Neural cell (in vitro differentiated cells): ENCODE results near the gene IGFBP2. TPM values are rescaled to one million over a fixed set of nuclear protein-coding genes. Genes with fewer than 3 reads are reported as not detected.

Experiments
- H2AFZ ChIP-seq: fragments of 200-600, 300-800 bp; sonication (generic), shearing (Covaris generic); 2 replicates; pipeline ENCODE4 v1.6.0; 2014; ENCODE audit warnings: low read depth, mild to moderate bottlenecking, antibody characterized with exemption, low read length, moderate library complexity
- H3F3A ChIP-seq: fragments of 200-600 bp; shearing (Covaris generic); 2 replicates; pipeline ENCODE4 v1.6.1; 2016; ENCODE audit warnings: mild to moderate bottlenecking, moderate library complexity, mixed read lengths, antibody characterized with exemption, low read length; ENCODE audit not compliant: insufficient read depth, poor library complexity, severe bottlenecking
- H3K27ac ChIP-seq: fragments of 200-600, 300-800 bp; sonication (generic), shearing (Covaris generic); 2 replicates; pipeline ENCODE4 v1.5.1; 2014; ENCODE audit warnings: mild to moderate bottlenecking, low read length, moderate library complexity
- H3K27me3 ChIP-seq: fragments of 300-800, 200-600 bp; sonication (generic), shearing (Covaris generic); 2 replicates; pipeline ENCODE4 v1.6.0; 2014; ENCODE audit warnings: mild to moderate bottlenecking, low read depth, low read length, moderate library complexity; ENCODE audit not compliant: insufficient read depth
- H3K36me3 ChIP-seq: fragments of 300-800, 200-600 bp; sonication (generic), shearing (Covaris generic); 2 replicates; pipeline ENCODE4 v1.5.1; 2014; ENCODE audit warnings: mild to moderate bottlenecking, antibody characterized with exemption, low read length, moderate library complexity; ENCODE audit not compliant: insufficient read depth
- H3K4me2 ChIP-seq: fragments of 300-800, 200-600 bp; sonication (generic), shearing (Covaris generic); 2 replicates; pipeline ENCODE4 v1.6.0; 2014; ENCODE audit warnings: mild to moderate bottlenecking, low read length
- H3K4me3 ChIP-seq: fragments of 300-800, 200-600 bp; sonication (generic), shearing (Covaris generic); 2 replicates; pipeline ENCODE4 v1.5.1; 2014; ENCODE audit warnings: mild to moderate bottlenecking, low read length, moderate library complexity
- H3K79me2 ChIP-seq: fragments of 200-600 bp; shearing (Covaris generic); replicated peaks from 2 replicates; pipeline ENCODE4 v1.6.0; 2014; ENCODE audit warnings: mild to moderate bottlenecking, low read length, moderate library complexity; ENCODE audit not compliant: insufficient read depth
- H3K9ac ChIP-seq: fragments of 300-800, 200-600 bp; sonication (generic), shearing (Covaris generic); 2 replicates; pipeline ENCODE4 v1.6.1; 2016; ENCODE audit warnings: mild to moderate bottlenecking, low read length, mixed read lengths
- H3K9me2 ChIP-seq: fragments of 200-600 bp; shearing (Covaris generic); 2 replicates; pipeline ENCODE4 v1.6.1; 2016; ENCODE audit warnings: mild to moderate bottlenecking, low read length, mixed read lengths; ENCODE audit not compliant: insufficient read depth
- H3K9me3 ChIP-seq: fragments of 200-600, 300-800 bp; sonication (generic), shearing (Covaris generic); 2 replicates; pipeline ENCODE4 v1.6.1; 2016; ENCODE audit warnings: mild to moderate bottlenecking, mixed run types, low read length, moderate library complexity, mixed read lengths
- H4K20me1 ChIP-seq: fragments of 200-600 bp; shearing (Covaris generic); 2 replicates; pipeline ENCODE4 v1.6.1; 2016; ENCODE audit warnings: mild to moderate bottlenecking, mixed run types; ENCODE audit not compliant: insufficient read depth
- CTCF ChIP-seq: fragments of 450-650 bp; IDR thresholded peaks from 2 replicates; pipeline ENCODE4 v1.5.1; 2014; ENCODE audit warnings: antibody characterized with exemption, mild to moderate bottlenecking, moderate library complexity; ENCODE audit not compliant: poor library complexity, severe bottlenecking
- EP300 ChIP-seq: fragments of 450-650 bp; conservative IDR thresholded peaks from 2 replicates; pipeline ENCODE4 v1.6.1; 2014; ENCODE audit warnings: antibody characterized with exemption, mild to moderate bottlenecking, moderate library complexity; ENCODE audit not compliant: poor library complexity, severe bottlenecking
- EZH2 ChIP-seq: fragments of 200-600, 300-800 bp; shearing (Covaris generic), sonication (generic); IDR thresholded peaks from 2 replicates; pipeline ENCODE4 v1.6.1; 2014; ENCODE audit warnings: antibody characterized with exemption, low read length, borderline replicate concordance, mild to moderate bottlenecking; ENCODE audit not compliant: insufficient read depth, poor library complexity, severe bottlenecking
- MXI1 ChIP-seq: fragments of 450-650 bp; conservative IDR thresholded peaks from 2 replicates; pipeline ENCODE4 v1.6.1; 2014; ENCODE audit warnings: antibody characterized with exemption, mild to moderate bottlenecking; ENCODE audit not compliant: poor library complexity, severe bottlenecking
- POLR2AphosphoS5 ChIP-seq: IDR thresholded peaks from 2 replicates; pipeline ENCODE4 v1.6.1; 2012
- RAD21 ChIP-seq: fragments of 450-650 bp; conservative IDR thresholded peaks from 2 replicates; pipeline ENCODE4 v1.6.1; 2014; ENCODE audit warnings: antibody characterized with exemption, mild to moderate bottlenecking, moderate library complexity
- SMC3 ChIP-seq: fragments of 450-650 bp; conservative IDR thresholded peaks from 2 replicates; pipeline ENCODE4 v1.6.1; 2014; ENCODE audit warnings: antibody characterized with exemption, mild to moderate bottlenecking, moderate library complexity; ENCODE audit not compliant: poor library complexity
- TAF1 ChIP-seq: IDR thresholded peaks from 2 replicates; pipeline ENCODE4 v1.6.1; 2012; ENCODE audit warnings: low read depth
- polyA plus RNA-seq: library from polyadenylated mRNA; depleted of rRNA; stranded (reverse); fragments of >200 nt; gene quantifications from 2 replicates; pipeline ENCODE4 v1.2.3, GENCODE V29; 2014
- TF ChIP-seq, protein P1 (sequence below): IDR thresholded peaks from 2 replicates; pipeline ENCODE4 v1.6.1; 2012; ENCODE audit warnings: borderline replicate concordance

IGFBP2 gene
- polyA plus RNA-seq, 1 donor from 2014 or later, result 150 TPM

GRCh38 chr2:216663846-216664245 lies 30.6 kb downstream of the IGFBP2 start:
- Histone ChIP-seq H3K9ac (no peak overlapping the region), H3K27ac (no peak overlapping the region), H2AFZ (no peak overlapping the region), H3K27me3 (no peaks in the 10 kb centered on the region), H3K4me3 (no peak overlapping the region), H3K36me3 (no peaks in the 10 kb centered on the region), H3K9me3 (no peaks in the 10 kb centered on the region), H3K4me2 (no peak overlapping the region), H3K79me2 (no peaks in the 10 kb centered on the region), H4K20me1 (no peaks in the 10 kb centered on the region), H3F3A (no peaks in the 10 kb centered on the region), H3K9me2 (no peaks in the 10 kb centered on the region)
- TF ChIP-seq SMC3 (no peak), TAF1 (no peak), EP300 (no peak), RAD21 (no peak), POLR2AphosphoS5 (no peak), CTCF (no peak), MXI1 (no peak), EZH2 (no peak)
- TF ChIP-seq, protein P1, sequence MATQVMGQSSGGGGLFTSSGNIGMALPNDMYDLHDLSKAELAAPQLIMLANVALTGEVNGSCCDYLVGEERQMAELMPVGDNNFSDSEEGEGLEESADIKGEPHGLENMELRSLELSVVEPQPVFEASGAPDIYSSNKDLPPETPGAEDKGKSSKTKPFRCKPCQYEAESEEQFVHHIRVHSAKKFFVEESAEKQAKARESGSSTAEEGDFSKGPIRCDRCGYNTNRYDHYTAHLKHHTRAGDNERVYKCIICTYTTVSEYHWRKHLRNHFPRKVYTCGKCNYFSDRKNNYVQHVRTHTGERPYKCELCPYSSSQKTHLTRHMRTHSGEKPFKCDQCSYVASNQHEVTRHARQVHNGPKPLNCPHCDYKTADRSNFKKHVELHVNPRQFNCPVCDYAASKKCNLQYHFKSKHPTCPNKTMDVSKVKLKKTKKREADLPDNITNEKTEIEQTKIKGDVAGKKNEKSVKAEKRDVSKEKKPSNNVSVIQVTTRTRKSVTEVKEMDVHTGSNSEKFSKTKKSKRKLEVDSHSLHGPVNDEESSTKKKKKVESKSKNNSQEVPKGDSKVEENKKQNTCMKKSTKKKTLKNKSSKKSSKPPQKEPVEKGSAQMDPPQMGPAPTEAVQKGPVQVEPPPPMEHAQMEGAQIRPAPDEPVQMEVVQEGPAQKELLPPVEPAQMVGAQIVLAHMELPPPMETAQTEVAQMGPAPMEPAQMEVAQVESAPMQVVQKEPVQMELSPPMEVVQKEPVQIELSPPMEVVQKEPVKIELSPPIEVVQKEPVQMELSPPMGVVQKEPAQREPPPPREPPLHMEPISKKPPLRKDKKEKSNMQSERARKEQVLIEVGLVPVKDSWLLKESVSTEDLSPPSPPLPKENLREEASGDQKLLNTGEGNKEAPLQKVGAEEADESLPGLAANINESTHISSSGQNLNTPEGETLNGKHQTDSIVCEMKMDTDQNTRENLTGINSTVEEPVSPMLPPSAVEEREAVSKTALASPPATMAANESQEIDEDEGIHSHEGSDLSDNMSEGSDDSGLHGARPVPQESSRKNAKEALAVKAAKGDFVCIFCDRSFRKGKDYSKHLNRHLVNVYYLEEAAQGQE, result no peak

DNA sequence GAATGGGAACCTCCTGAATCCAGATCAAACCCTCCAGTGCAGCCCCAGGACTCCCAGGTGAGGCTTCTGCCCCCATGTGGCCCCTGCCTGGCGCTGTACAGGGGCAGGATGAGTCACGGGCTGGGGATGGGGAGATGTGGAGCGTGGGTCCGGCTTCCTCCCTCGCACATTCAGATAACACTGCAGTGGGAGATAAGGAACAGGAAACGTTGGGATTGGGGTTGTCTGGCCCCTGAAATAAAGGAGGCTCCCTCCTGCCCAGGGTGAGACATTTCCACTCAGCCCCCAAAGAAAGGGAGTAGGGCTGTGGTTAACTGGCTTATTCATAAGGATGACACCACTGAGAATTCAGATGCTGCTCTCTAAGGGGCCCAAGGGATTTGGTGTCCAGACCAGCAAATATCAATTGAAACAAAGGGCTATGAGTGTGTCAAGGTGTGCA lies 31.4 kb downstream of the IGFBP2 start:
- no peak overlapping the region for H3K4me3 ChIP-seq
- H3F3A ChIP-seq, result no peaks in the 10 kb centered on the region
- H2AFZ ChIP-seq, result no peak overlapping the region
- H3K36me3 ChIP-seq, result no peaks in the 10 kb centered on the region
- no peaks in the 10 kb centered on the region for H3K9me3 ChIP-seq
- no peak for TF ChIP-seq CTCF
- no peak for TF ChIP-seq RAD21
- no peak for TF ChIP-seq EP300
- TF ChIP-seq SMC3, result no peak
- TF ChIP-seq, protein P1, result no peak
- TF ChIP-seq EZH2, result no peak
- no peak overlapping the region for H3K27ac ChIP-seq
- no peaks in the 10 kb centered on the region for H3K9me2 ChIP-seq
- H3K4me2 ChIP-seq, result no peak overlapping the region
- no peaks in the 10 kb centered on the region for H3K79me2 ChIP-seq
- no peaks in the 10 kb centered on the region for H4K20me1 ChIP-seq
- H3K27me3 ChIP-seq, result no peaks in the 10 kb centered on the region
- H3K9ac ChIP-seq, result no peak overlapping the region
